DMS53 treated with DMSO at 0.1 percent for 48 hours (cell line): ENCODE measurements around the gene FAM168A.

Source experiments
- DNase-seq: peaks from one replicate; lab custom pipeline; 2025; ENCODE audit not compliant: unreplicated experiment; lab: John Stamatoyannopoulos, UW

The FAM168A gene

GRCh38 chr11:73379189-73379880 is 218.6 kb downstream of the FAM168A start:
- DNase-seq, result no peak

GRCh38 chr11:73376803-73377629 is 220.9 kb downstream of the FAM168A start:
- DNase-seq, result peak; percentile 67

- DNase-seq, result peak; percentile 93
Measured at GRCh38 chr11:73376160-73376802, 221.6 kb downstream of the FAM168A start, which contains the start of gene RELT. Gene RELT (plus strand): TSS chr11:73376399. CDS start chr11:73389137, 12,738 bp downstream.

- DNase-seq, result no peak
Measured at GRCh38 chr11:73375830-73376159, 222.1 kb downstream of the FAM168A start.

- DNase-seq, result no peak
Measured at GRCh38 chr11:73374151-73374550, 223.8 kb downstream of the FAM168A start.

GRCh38 chr11:73372375-73372993 is 225.4 kb downstream of the FAM168A start:
- no peak for DNase-seq

- DNase-seq, result no peak
Measured at GRCh38 chr11:73367482-73368024, 230.4 kb downstream of the FAM168A start.

GRCh38 chr11:73366953-73367352 is 231.0 kb downstream of the FAM168A start:
- no peak for DNase-seq

GRCh38 chr11:73366265-73366610 is 231.7 kb downstream of the FAM168A start:
- no peak for DNase-seq

GRCh38 chr11:73365352-73366264 is 232.3 kb downstream of the FAM168A start:
- no peak for DNase-seq

GRCh38 chr11:73363147-73363546 is 234.8 kb downstream of the FAM168A start:
- DNase-seq, result no peak

GRCh38 chr11:73361953-73362776 is 235.7 kb downstream of the FAM168A start:
- no peak for DNase-seq

- no peak for DNase-seq
Measured at GRCh38 chr11:73360743-73361369, 237.1 kb downstream of the FAM168A start.

GRCh38 chr11:73359930-73360742 is 237.8 kb downstream of the FAM168A start:
- peak; percentile 30 for DNase-seq

- DNase-seq, result no peak
Measured at GRCh38 chr11:73359341-73359740, 238.6 kb downstream of the FAM168A start.

- DNase-seq, result no peak
Measured at GRCh38 chr11:73358071-73358470, 239.8 kb downstream of the FAM168A start.

GRCh38 chr11:73356979-73357860 is 240.7 kb downstream of the FAM168A start:
- no peak for DNase-seq
